Stimulated activated CD8-positive, alpha-beta memory T cell treated with anti-CD3 and anti-CD28 coated beads, Interleukin-4, amount 100 ng/mL, for 24 hours (primary cell): ENCODE results near the gene ALDH4A1.
"Not testable (repeated sequence)": the region's sequence is repeated elsewhere in the genome, so short reads cannot be mapped to it uniquely, and the experiment has no call there.

Source experiments
- DNase-seq: peaks from one replicate; pipeline ENCODE4 v3.0.0-alpha.2; 2020; ENCODE audit warnings: low read depth

ALDH4A1 gene

DNA sequence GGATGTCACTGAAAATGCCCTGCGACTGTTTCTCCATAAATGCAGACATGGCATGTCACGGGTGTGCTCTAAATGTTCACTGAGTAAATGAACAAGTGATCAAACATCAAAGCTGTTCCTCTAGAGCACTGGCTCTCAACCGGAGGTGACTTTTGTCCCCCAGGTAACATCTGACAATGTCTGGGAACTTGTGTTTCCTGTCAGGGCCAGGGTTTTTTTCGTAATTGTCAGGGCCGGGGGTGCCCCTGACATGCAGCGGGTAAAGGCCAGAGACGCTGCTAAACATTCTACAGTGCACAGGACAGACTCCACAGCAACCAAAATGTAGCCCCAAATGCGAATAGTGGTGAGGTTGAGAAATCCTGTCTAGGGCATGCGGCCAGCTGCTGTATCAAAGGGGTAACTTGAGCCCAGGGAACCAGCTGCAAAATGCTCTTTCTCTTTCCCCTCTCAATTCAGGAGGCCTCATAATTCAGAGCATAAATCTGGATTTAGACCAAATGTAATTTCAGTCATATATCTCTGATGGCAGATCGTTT is 2.0 kb downstream of the ALDH4A1 start:
- DNase-seq, result no peak

DNA sequence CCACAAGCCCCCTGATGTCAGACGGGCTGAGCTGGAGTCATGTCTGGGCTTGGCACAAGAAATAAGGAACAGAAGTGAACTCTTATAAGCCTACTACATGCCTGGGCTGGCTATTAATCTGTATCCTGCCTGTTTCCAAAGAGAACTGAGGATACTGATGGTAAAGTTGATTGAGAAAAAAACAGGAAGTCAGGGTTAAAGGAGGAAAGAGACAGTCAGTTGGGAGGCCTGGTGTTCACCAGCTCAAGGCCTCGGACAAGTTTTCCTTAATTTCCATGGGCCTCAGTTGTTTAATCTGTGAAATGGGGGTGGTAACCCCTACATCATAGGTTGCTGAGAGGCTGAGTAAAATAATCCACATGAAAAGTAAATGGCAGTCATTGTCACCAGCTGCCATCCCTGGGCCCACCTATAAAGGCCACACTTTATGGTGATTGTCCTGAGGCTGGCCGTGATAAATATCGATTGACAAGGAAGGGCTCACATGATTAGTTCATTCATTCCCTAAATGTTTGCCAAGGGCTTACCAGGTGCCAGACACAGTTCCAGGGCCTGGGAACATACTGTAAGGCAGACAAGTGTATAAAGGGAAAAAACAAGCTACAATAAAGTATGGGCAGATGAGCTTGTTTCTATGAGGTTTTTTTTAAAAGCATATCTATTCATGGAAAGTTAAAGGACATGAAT is 2.8 kb downstream of the ALDH4A1 start:
- no peak for DNase-seq

DNA sequence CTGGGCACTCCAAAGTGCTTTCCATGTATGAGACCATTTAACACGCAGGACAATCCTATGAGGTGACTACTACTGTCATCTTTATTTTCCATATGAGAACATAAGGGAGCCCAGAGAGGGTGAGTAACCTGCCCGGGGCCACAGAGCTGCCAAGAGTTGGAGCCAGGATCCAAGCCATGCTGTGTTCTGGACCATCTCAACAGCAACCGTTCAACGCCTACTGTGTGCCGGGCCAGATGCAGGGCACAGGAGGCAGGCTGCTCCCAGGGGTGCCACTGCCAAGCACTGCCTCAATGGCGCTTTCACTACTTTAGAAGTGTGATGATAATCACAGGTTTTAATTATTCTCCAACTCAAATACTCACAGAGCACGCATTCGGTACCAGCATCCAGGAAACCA is 3.8 kb downstream of the ALDH4A1 start:
- no peak for DNase-seq

DNA sequence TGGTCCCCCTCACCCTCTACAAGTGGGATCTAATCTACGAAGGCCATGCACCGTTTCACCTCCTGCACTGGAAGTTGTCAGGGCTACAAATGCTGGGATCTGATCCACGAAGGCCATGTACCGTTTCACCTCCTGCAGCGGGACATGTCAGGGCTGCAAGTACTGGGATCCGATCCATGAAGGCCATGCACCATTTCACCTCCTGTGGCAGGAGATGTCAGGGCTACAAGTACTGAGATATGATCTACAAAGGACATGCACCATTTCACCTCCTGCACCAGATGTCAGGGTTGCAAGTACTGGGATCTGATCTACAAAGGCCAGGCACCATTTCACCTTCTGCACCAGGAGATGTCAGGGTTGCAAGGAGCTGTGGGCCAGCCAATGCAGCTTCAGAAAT is 7.0 kb downstream of the ALDH4A1 start:
- no peak for DNase-seq

DNA sequence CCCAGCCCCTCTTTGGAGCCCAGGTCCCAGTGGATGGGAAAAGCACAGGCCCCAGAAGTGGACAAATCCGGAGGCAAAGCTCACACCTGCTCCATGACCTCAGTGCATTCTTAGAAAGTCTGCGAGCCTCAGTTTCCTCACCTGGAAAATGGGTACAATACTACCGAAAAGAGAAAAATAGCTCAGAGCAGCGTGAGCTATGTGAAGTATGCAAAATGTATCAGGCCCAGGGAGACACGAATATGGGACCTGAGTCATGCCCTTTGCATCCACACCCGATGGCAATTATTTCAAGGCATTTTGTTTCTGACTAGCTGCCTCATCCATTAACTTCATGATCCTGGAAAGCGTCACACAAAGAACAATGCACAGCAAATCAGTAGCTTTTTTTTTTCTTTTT is 9.2 kb downstream of the ALDH4A1 start:
- DNase-seq, result no peak

DNA sequence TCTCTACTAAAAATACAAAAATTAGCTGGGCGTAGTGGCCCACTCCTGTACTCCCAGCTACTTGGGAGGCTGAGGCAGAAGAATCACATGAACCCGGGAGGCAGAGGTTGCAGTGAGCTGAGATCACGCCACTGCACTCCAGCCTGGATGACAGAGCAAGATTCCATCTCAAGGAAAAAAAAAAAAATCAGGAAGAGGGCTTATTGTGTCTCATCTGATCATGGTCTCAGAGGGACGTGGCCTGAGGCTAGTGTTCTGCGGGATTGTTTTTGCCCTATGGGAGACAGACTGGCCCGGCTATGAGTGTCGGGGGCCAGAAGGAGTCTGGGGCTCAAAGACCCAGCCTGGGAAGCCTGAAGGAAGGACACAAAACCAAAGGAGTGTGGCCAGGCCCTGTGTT is 10.5 kb downstream of the ALDH4A1 start:
- not testable (repeated sequence) for DNase-seq

DNA sequence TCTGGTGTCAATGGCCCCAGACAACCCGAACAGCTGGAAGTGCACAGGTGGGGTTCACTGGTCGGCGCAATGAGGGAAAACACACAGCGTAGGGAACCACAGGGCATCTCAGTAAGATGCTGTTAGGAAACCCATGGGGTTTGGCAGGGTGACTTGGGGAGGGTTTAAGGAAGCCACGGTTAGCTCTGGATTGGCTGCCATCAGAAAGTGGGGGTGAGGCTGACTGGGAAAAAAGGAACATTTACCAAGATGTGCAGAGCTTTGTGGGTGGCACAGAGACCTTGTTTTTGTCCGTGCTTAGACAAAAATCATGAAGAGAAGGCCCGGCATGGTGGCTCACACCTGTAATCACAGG is 11.0 kb downstream of the ALDH4A1 start:
- no peak for DNase-seq

DNA sequence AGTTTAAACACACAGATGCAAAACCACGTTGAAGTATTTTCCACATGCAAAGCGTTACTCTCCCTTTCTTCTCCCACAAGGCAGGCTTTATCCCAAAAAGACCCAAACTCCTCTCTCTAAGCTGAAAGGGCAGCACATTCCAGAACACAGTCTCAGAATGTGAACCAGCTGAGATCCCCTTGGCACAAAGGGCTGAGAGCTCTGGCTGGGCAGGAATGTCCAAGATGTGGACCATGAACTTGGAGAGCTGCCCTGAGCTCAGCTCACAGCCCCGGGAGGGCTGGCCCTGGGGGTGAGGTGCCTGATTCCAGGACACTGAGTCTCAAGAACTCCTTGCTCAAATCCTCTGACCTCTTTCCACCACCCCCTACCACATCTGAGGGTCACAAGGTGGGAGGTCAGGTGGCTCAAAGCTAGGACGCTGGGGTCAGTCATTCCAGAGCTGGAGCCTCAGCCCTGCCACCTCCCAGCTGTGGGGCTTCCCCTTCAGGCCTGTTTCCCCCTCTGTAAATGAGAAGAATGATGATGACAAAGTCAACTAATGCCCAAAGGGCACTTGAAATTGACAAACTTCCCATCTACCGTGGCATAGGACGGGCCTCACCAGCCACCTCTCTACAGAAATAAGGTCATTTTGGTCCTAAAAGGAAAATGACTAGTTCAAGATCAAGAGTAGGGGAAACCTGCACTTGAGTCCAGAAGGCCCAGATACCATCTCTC is 11.5 kb downstream of the ALDH4A1 start:
- DNase-seq, result no peak

DNA sequence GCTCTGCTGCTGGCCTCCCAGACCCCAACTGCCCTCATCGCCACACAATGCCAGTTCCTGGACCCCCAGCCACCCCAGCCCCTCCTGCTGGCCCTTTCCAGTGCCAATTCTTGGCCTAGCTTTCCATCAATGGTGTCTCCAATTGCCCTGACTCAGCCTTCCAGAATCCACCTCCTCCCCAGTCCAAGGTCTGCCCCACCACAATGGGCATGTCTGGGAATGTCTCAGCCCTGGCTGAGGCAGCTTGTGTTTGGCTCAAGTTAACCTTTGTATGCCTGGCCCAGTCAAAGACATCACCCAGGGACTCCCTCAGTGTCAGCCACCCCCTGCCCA is 16.4 kb downstream of the ALDH4A1 start:
- DNase-seq, result no peak

DNA sequence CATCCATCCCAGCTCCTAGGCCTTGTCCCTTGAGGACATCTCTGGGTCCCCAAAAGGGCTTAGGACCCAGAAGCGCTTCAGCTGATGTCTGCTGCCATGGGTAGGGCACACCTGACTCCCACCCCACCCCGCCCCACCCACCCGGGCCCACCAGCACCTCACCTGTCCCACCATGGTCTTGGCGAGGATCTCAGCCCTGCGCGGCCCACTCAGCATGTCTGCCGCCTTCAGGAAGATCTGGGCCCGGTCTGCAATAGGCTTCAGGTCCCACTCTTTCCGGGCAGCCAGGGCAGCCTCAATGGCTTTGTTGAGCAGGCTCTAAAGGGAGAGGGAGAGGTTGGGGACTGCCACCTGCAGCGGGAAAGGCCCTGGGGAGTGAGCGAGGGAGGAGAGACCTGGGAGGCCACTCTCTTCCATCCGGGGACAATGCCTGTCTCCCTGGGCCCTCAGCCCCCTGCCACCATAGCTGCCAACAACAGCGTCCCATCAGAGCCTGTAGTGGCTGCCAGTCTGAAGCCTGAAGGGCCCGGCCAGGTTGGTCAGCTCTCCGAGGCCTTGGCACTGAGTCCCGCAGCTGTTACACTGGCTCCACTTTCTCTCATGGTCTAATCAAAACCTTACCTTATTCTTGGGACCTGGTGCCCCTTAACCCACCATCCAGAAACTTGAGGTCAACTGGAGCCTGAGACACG is 16.9 kb downstream of the ALDH4A1 start:
- DNase-seq, result no peak

DNA sequence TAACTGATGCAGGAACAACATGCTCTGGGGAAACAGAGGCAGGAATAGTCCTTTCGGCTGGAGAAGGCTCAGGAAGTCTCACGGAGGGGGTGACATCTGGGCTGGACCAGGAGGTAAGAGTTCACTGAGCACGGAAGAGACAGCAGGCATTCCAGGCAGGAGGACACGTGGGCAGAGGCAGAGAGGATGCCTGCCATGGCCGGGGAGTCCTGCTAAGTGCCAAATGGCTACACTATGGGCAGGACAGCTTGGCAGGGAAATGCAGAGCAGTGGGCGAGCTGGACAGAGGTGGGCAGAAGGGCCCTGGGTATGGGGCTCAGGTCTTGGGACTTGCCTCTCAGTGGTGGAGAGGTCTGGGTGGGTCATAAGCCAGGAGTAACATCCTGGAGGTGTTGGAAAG is 17.6 kb downstream of the ALDH4A1 start:
- no peak for DNase-seq

DNA sequence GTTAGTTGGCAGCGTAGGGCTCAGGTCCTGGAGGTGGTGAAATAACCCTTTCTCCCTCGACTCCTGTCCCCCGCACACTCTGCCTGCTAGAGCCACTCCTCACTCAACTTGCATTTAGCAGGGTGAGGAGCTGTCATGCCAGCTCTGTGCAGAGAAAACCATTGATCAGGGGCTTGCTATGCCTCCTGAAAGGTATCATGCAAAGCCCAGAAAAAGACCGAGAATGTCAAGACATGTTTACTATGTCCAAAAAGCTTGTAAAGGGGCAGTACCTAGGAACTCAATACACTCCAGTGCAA is 18.0 kb downstream of the ALDH4A1 start:
- DNase-seq, result no peak

DNA sequence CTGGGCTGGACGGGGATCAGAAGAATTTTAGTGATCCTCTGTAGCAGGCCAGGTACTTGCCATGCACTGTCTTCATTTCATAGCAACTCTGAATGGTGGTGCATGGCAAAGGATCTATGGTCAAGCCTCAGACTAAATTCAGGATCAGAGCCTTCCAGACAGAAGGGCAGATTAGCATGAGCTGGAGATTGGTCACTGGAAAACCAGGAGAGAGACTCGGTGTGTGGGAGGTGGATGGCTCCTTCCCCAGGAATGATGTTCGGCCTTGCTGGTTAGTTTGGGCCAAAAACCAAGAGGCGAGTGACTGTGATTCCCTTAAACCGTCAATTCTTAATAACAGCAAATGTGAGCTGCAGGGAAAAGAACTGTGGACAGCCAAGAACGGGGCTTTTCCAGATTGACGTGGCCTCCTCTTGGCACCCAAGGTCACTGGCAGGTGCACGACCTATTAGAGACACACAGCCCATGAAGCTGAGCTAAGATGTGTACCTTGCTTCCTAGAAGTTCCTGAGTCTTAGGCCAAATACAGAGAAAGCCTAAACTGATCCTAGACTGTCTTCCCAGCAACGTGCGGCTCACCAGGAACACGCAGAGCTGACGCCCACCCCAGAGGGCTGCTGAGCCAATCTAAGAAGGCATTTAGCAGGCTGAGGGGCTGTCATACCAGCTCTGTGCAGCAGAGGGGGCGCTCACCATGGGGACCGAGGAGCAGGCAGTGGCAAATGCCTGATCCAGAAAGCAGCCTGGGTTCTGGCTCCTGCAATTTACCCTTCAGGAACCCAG is 18.5 kb downstream of the ALDH4A1 start:
- peak; percentile 68 for DNase-seq

DNA sequence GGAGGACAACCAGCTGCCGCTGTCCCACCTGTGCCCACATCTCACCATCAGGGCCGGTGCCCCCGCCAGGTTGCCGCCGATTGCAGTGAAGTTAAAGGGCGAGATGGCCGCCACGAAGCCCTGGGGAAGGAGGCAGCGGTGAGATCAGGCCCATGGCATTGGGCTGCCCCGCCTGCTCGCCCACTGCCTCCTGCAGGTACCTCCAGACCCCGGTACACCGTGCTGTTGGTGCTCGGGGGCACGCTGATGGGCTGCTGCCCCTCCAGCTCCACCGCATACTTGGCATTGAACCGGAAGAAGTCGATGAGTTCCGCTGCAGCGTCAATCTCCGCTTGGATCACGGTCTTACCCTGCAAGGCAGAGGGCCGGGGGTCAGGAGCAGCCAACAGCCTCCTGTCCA is 19.3 kb downstream of the ALDH4A1 start:
- DNase-seq, result no peak

DNA sequence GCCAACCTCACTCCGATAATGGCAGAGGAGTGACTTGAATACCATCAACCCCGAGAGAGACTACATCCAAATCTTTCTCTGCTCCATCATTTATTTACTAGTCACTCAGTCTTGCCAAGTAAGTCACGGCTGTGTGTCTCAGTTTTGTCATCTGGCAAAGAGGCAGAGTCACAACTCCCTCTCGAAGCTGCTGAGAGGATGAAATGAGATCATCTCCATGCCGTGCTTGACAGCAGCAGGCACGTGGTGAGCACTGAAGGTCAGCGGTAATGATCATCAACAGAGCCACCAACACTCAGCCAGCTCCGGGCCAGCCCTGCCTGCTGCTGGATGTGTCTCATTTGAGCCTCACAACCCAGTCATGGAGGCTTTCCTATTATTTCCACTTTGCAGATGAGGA is 19.9 kb downstream of the ALDH4A1 start:
- DNase-seq, result no peak

DNA sequence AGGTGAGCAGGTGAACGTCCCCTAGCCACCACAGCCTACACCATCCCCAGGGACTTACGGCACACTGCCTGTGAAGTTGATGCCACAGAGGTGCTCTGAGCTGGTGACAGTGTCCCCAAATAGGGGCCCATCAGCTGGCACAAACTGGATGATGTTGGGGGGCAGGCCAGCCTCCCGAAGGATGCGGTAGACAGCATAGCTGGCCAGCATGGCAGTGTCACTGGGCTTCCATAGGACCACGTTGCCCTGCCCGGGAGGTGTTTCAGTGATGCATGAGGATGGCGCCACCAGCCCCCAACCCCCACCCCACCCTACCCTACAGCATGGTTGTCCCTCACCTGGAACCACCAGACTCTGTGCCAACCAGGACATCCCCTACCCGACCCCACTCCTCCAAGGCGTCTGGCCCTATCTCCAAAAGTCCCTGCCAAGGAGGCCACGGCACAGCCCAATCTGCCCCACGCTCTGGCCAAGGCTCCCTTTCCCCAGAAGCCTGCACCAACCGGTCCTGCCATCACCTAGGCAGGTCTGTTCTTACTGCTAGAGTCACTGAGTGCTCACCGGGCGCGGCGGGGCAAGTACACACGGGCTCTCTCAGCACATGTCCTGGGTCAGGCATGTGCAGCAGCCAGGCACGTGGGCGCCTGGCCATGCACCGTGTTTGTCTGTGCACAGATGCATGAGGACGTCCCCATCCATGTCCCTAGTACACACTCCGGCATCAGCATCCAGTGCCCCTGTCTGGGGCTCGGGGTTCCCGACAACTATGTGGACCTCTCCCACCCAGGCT is 20.5 kb downstream of the ALDH4A1 start:
- no peak for DNase-seq

DNA sequence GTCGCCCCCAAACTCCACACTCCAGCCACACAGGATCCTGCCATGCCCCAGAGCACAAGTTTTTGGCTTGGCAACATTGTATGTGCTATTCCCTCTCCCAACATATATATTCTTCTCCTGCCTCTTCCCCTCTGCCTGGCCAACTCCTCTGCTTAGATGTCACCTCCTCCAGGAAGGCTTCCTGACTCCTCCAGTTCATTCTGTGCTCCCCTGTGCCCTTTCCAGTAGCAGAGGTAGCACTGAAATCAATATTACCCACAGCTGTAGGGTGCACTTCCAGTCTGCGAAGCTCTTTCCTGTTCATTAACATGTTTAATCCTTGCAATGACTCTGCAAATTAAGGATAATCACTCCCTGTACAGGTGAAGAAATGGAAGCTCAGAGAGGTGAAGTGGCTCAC is 21.2 kb downstream of the ALDH4A1 start:
- no peak for DNase-seq

DNA sequence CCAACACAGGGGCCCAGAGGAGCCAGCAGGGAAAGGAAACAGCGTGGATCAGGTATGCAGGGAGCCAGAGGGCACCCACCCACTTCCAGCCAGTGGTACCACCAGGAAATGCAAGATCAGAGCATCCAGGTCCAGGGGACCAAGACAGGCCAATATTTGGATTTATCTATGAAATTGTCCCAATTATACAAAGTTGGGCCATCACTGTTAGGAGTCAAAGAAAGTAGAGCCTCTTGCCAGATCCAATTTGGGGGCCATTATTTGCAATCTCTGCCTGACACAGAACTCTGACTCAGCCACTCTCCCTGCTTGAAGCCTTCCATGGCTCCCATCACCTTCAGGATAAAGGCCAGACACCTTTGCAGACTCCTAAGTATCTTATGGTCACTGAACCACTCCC is 21.8 kb downstream of the ALDH4A1 start:
- DNase-seq, result no peak

DNA sequence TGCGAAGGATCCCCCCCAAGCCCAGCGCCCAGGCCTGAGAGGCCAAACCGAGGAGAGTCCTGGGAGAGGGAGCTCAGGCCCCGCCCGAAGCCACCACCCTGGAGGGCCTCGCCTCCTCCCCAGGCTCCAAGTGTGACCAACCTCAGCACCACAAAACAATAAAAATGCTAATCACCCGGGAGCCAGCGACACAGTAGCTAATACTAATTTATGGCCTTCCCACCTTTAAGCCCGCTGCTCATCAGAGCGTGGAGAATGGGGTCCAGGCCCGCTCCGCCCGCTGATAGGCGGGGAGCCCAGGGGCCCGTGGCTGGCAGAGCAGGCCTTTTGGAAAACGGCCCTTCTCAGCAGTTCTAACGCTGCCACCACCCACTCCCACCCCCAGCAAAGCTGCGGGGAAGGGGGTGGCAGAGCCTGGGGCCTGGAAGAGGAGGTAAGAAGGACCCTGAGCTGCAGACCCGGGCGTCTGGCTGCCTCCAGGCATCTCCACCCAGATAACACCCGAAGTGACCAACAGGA is 22.5 kb downstream of the ALDH4A1 start:
- no peak for DNase-seq

DNA sequence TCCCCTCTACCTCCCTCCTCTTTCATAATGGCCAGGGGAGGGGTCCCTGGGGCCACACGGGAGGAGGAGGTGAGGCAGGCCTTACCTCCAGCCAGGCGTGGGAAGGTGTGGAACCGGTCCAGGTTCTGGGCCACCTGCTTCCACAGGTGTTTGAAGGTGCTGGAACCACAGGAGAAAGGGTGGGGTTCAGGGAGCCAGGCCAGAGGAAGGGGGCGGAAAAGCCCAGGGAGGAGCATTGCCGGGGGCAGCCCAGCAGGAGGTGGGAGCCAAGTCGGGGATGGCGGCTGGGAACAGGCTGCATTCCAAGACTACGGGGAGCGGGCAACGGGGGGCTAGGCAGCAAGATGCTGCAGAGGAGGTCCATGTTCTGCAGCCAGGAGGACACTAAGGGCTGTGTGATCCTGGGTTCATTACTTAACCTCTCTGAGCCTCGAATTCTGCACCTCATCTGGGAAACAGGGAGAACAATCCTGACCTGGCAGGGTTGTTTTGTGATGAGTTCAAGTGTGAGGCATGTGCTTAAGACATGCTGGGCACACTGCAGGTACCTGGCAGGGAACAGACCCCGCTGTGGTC is 23.1 kb downstream of the ALDH4A1 start:
- DNase-seq, result no peak

DNA sequence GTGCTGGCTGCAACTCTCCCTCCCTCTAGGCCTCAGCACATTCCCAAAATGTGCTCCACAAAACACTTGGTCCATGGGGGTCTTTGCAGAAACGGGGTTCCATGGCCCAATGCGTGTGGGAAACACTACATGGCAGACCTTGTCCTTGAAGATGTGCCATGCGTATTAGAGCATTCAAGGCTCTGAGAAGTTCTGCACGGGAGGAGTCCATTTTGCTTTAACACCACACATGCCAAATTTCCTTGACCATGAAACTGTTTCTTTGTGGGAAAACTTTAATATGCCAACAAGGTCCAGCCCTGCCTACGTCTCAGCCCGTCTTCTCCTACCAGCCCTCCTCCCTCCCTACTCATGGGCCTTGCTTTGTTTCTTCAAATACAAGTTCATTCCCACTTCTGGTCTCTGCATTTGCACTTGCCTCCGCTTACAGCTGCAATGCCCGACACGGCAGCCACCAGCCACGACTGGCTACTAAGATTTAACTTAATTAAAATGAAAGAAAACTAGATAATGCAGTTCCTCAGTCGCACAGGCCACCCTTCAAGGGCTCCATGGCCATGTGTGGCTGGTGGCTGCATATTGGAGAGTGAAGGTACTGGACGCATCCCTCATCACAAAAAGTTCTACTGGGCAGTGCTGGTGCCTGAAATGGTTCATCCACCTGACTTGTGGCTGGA is 23.7 kb downstream of the ALDH4A1 start:
- no peak for DNase-seq
